BLaER1 (cell line): ENCODE measurements around the gene DCAKD.
A peak's percentile ranks its signal among the peaks of the same experiment; 100 is the strongest.

Experiments used
- H3K27ac ChIP-seq: shearing (Covaris generic); formaldehyde crosslinking; 2 replicates; pipeline ENCODE4 v1.8.1; 2022
- H3K27me3 ChIP-seq: shearing (Covaris generic); formaldehyde crosslinking; 2 replicates; pipeline ENCODE4 v1.8.1; 2022
- H3K36me3 ChIP-seq: shearing (Covaris generic); formaldehyde crosslinking; 2 replicates; pipeline ENCODE4 v1.8.1; 2022
- H3K4me1 ChIP-seq: shearing (Covaris generic); formaldehyde crosslinking; 2 replicates; pipeline ENCODE4 v1.8.1; 2022
- H3K4me2 ChIP-seq: shearing (Covaris generic); formaldehyde crosslinking; 2 replicates; pipeline ENCODE4 v1.8.1; 2022
- H3K4me3 ChIP-seq: shearing (Covaris generic); formaldehyde crosslinking; 2 replicates; pipeline ENCODE4 v1.8.1; 2022
- H3K9ac ChIP-seq: shearing (Covaris generic); formaldehyde crosslinking; 2 replicates; pipeline ENCODE4 v1.8.1; 2022
- H3K9me3 ChIP-seq: shearing (Covaris generic); formaldehyde crosslinking; 2 replicates; pipeline ENCODE4 v1.8.1; 2022
- H4K20me1 ChIP-seq: shearing (Covaris generic); formaldehyde crosslinking; 2 replicates; pipeline ENCODE4 v1.8.1; 2022
- Cebpa-rat ChIP-seq: shearing (Covaris generic); IDR thresholded peaks from 2 replicates; pipeline ENCODE4 v1.8.1; 2022

DCAKD gene

GRCh38 chr17:44977814-44978550 is 73.5 kb downstream of the DCAKD start:
- Histone ChIP-seq H3K4me2 (peak overlapping the region; percentile 7), H3K27me3 (no peaks in the 10 kb centered on the region), H3K9me3 (no peaks in the 10 kb centered on the region), H4K20me1 (no peaks in the 10 kb centered on the region), H3K4me1 (peaks cover 16% of the 10 kb centered on the region), H3K36me3 (no peaks in the 10 kb centered on the region), H3K4me3 (no peak overlapping the region), H3K27ac (no peak overlapping the region), H3K9ac (no peak overlapping the region)
- TF ChIP-seq Cebpa-rat: no peak

- no peaks in the 10 kb centered on the region for H3K9me3 ChIP-seq
- H4K20me1 ChIP-seq: no peaks in the 10 kb centered on the region
- no peak overlapping the region for H3K9ac ChIP-seq
- H3K27ac ChIP-seq: no peak overlapping the region
- no peaks in the 10 kb centered on the region for H3K27me3 ChIP-seq
- no peak for TF ChIP-seq Cebpa-rat
- no peak overlapping the region for H3K4me3 ChIP-seq
- peaks cover 26% of the 10 kb centered on the region for H3K4me1 ChIP-seq
- no peaks in the 10 kb centered on the region for H3K36me3 ChIP-seq
- H3K4me2 ChIP-seq: no peak overlapping the region
Measured at GRCh38 chr17:44977065-44977464, 74.4 kb downstream of the DCAKD start.

GRCh38 chr17:44976206-44976605 is 75.2 kb downstream of the DCAKD start:
- no peak overlapping the region for H3K4me2 ChIP-seq
- no peak overlapping the region for H3K4me3 ChIP-seq
- no peaks in the 10 kb centered on the region for H4K20me1 ChIP-seq
- no peaks in the 10 kb centered on the region for H3K36me3 ChIP-seq
- no peak for TF ChIP-seq Cebpa-rat
- H3K27ac ChIP-seq: no peak overlapping the region
- no peaks in the 10 kb centered on the region for H3K9me3 ChIP-seq
- H3K27me3 ChIP-seq: no peaks in the 10 kb centered on the region
- no peak overlapping the region for H3K9ac ChIP-seq
- peaks cover 34% of the 10 kb centered on the region for H3K4me1 ChIP-seq
